HG03139 (cell line): ENCODE measurements around the gene RAB33B.

Source experiments
- ATAC-seq: cut with Tn5 transposase; IDR thresholded peaks from one replicate; pipeline ENCODE4 v1.9.1; 2021; ENCODE audit not compliant: unreplicated experiment

RAB33B gene

DNA sequence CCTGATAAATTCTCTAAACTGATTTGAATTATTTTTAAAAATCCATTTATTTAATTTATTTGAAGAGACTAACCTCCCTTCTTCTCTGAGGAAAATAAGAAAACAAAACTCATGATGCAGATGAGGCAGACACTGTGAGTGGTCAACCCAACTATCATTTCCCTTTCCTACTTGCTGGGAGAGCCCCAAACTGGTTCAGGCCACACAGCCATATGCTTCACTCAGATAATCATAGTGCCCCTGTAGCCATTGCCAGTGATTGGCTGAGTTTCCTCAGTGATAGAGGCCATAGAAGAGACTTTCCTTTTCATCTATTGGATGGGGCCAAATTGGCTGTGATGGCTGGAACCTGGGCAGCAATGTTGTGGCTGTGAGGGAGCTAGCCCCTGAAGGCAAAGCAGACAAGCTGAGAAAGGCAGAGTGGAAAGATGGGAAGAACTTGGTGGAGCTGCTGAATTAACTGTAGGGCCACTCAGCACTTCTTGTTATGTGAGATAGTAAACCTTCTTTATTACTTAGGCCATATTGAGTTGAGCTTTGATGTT lies 49.8 kb downstream of the RAB33B start:
- no peak for ATAC-seq

DNA sequence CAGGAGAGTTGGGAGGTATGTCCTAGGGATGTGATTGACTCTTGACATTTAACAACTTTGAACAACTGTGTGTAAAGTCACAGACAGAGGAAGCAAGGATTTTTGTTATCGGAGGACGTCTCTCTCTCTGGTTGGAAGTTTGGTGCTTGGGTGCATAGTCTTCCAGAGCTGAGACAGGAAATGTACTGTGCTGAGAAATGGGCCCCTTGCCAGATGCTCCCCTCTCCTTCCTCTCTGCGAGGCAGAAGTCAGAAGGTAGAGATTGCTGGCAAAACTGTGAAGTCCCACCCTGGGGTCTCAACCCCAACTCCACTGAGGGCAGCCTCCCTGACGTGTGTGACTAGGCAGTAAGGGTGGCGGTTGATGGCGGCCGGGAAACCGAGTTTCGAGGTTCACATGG lies 52.9 kb downstream of the RAB33B start:
- ATAC-seq = no peak

DNA sequence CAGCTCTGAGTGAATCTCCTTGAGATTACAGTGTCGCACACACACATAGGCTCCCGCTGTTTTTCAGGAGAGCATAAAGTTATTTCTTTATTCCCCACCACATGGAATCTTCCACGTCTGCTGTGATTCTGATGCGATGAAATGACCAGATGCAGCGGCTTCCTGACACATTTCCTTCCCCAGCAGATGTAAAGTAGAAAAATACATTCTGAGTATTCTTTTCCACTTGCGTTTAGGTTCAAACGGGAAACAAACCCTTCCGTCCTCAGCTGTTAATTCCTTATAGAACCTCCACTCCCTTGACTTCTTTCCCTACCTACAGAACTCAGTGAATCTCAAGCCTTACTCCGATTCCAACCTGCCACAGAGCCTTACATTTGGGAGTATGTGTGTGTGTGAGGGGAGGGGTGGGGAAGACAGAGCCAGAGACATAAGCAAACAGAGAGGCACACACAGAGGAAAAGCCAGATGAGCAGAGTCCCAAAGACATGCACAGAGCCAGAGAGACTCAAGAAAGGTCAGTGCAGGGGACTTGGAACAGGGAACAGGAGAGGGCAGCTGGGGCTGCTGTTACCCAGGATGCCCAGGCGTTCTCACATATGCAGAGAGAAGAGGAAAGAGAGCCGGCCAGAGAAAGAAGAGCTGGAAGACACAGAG lies 54.8 kb downstream of the RAB33B start:
- no peak for ATAC-seq

DNA sequence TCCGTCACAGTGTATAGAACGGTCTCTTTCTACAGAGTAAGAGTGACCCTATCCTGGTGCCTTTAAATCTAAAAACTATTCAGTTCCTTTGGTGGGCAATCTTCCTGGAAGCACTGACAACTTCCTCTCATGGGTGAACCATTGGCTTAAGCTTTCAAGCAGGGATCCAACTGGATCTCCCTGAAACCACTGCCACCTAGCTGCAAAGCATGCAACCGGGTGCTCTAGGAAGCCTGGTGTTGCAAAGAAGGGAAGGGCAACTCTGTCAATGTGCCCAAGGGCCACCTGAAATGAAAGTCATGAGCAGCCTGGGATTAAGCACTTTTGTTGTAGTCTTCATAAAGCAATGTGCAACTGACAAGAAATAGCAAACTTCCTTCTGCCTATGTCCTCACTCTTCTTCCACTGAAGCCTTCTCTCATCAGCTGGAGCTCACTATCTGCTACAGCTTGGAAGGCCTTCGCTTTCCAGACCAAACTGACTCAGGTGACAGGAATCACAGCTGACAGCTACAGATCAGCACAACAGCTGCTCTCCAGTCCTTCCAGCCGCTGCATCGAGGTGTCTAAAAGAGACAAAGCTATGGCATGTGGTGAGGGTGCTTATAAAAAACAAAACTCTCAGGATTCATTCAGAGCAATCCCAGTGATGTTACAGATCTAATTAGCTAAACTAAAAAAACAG lies 55.9 kb downstream of the RAB33B start:
- ATAC-seq = no peak

- ATAC-seq = no peak
Observed at GRCh38 chr4:139511320-139511719, 57.4 kb downstream of the RAB33B start.

DNA sequence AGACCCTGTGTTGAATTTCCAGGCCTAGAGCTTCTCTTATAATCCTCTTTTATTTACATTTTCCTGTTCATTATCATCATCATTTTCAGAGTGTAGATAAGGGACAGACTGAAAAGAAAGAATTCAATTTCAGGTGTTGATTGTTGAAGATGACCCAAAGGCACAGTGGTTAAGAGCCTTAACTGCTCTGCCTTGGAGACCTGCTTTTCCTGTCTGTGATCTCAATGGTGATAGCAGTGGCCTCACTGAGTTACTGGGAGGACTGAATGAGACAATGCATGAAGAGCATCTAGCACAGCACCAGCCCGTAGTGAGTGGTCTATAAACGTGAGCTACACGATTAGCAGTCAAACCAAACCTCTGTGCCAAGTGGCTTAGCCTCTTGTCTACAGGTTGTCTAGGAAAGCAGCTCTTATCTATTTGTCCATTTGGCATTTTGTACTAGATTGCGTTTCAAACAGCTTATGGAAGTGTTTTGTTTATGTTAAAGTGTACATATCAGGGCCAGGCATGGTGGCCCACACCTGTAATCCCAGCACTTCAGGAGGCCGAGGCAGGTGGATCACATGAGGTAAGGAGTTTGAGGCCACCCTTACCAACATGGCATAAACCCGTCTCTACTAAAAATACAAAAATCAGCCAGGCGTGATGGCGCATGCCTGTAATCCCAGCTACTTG lies 60.6 kb downstream of the RAB33B start:
- ATAC-seq = no peak

DNA sequence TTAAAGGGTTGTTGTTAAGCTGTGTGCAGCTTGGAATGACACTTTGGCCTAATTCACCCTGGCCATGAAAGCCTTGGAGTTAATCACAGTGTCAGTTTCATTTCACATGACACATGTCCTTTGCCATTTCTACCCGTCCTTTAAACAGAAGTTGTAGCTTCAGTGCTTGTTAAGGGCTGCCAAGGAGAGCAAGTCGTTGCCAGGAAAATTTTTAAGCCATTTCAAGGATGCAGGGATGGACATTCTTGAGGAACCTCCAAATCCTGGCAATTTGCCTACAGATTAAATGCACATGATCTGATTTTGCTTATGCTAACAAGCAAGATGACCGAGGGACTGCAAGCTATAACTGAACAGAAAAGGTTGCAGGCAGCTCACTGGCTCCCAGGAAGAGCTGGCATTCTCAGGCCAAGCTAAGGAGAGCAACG lies 61.6 kb downstream of the RAB33B start:
- ATAC-seq = no peak

DNA sequence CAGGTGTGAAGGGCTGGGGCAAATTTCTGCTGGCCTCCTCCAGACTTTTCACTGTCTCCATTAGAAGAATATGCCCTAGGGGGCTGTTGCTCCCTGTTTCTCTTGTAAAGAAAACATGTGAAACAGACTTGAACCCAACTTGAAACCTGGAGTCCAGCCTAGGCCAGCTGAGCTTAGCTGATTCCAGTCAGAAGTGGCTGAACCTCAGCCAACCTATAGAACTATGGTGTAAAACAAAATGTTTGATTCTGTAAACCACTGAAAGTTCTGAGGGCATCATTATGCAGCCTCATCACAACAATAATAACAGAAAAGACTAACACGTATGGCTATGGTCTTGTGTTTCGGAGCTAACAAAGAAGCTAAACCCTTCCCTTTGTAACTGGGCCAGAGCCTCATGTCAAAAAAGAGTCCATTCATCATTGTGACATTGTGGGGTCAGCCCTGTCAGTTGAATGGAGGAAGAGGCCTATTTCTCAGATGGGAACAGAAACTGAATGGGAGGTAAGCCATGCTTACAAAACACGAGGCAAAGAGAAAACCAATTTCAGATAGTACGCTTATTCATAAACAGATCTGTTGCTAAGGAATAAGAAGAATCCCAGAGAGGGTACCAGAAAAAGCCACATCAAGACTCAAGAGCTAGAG lies 68.0 kb downstream of the RAB33B start:
- no peak for ATAC-seq

- ATAC-seq = no peak
Observed at GRCh38 chr4:139522457-139522856, 68.5 kb downstream of the RAB33B start.

DNA sequence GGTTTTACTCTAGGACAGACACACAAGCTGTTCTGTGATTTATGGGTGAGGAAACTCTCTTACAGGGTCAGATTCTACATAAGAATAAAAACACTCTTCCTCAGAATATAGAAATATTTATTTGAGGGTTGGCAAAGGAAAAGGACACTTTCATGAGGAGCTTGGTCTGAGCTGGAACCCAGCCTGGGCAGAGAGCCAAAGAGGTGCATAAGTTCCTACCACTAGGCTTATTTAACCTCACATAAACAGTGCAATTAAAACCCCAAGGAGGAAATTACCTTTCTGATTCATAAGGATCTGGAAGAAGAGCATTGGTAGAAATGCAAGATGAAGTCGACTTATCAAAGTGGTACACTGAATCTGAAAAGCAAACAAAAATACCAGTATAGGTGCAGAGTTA lies 69.2 kb downstream of the RAB33B start:
- no peak for ATAC-seq

- no peak for ATAC-seq
Observed at GRCh38 chr4:139524062-139524631, 70.2 kb downstream of the RAB33B start.

GRCh38 chr4:139525414-139525813 lies 71.5 kb downstream of the RAB33B start:
- ATAC-seq = no peak
